Omental fat pad (tissue), 4 donors: ENCODE measurements around the gene TKT. TPM values are rescaled to one million over a fixed set of nuclear protein-coding genes. Genes with fewer than 3 reads are reported as not detected.

ENCODE experiments used
- ATAC-seq: fragments of 150-250 bp; one replicate; pipeline ENCODE4 v1.9.1; 2016; ENCODE audit warnings: mild to moderate bottlenecking, moderate library complexity; ENCODE audit not compliant: low FRiP score
- DNase-seq: peaks from one replicate; pipeline ENCODE4 v3.0.0-alpha.2; 2019; ENCODE audit warnings: low spot score
- total RNA-seq, 4 donors: library from RNA; depleted of rRNA; stranded (reverse); fragments of >200 nt; gene quantifications; one replicate each; pipeline ENCODE4 v1.1.0, GENCODE V29; 2016
- TF ChIP-seq, protein P1 (sequence below), 3 donors: fragments of 450-650 bp; IDR thresholded peaks; one replicate each; pipeline ENCODE4 v1.5.1; 2016 to 2017; ENCODE audit warnings: antibody characterized with exemption in 3 of 3, mild to moderate bottlenecking in 3 of 3, moderate library complexity in 2 of 3

Gene TKT
- total RNA-seq, 4 donors from 2014 or later, result 187 to 325 (median 254) TPM

DNA sequence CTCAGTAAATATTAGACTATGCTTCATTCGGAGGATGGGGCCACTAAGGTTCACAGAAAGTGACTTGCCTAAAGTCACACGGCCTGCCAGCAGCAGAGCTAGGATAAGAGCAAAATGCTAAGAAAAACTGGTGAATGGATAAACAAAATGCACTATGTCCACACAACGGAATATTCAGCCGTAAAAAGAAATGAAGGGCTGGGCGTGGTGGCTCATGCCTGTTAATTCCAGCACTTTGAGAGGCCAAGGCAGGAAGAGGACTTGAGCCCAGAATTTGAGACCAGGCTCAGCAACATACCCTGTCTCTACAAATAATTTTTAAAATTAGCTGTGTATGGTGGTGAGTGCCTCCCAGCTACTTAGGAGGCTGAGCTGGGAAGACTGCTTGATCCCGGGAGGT, 7.7 kb downstream of the TKT start:
- no peak for ATAC-seq
- DNase-seq, result no peak
- TF ChIP-seq, protein P1, sequence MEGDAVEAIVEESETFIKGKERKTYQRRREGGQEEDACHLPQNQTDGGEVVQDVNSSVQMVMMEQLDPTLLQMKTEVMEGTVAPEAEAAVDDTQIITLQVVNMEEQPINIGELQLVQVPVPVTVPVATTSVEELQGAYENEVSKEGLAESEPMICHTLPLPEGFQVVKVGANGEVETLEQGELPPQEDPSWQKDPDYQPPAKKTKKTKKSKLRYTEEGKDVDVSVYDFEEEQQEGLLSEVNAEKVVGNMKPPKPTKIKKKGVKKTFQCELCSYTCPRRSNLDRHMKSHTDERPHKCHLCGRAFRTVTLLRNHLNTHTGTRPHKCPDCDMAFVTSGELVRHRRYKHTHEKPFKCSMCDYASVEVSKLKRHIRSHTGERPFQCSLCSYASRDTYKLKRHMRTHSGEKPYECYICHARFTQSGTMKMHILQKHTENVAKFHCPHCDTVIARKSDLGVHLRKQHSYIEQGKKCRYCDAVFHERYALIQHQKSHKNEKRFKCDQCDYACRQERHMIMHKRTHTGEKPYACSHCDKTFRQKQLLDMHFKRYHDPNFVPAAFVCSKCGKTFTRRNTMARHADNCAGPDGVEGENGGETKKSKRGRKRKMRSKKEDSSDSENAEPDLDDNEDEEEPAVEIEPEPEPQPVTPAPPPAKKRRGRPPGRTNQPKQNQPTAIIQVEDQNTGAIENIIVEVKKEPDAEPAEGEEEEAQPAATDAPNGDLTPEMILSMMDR (IDR thresholded peaks at IDR 0.05), result no peak

DNA sequence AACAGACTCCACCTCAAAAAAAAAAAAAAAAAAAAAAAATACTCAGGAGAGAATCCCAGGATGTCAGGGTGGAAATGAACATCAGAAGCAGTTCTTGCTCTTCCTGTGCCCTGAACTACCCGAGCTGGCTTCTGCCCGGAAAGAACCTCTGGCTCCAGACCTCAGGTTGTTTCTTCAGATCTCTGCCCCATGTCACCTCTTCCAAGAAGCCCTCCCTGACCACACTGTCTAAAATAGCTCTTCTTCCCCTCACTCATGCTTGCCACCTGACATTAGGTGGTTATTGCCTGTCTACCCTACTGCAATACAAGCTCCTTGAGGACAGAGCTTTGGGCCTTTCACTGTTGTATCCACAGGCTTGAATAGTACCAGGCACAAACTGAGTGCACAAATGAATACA, 8.2 kb downstream of the TKT start:
- DNase-seq, result no peak
- TF ChIP-seq, protein P1 (IDR thresholded peaks at IDR 0.05), result no peak
- ATAC-seq, result no peak

- TF ChIP-seq, protein P1 (IDR thresholded peaks at IDR 0.05), result no peak
- no peak for DNase-seq
Observed at GRCh38 chr3:53244271-53244670, 11.6 kb downstream of the TKT start.

GRCh38 chr3:53243785-53244184, 12.0 kb downstream of the TKT start:
- TF ChIP-seq, protein P1 (IDR thresholded peaks at IDR 0.05), result no peak
- ATAC-seq, result no peak

More at GRCh38 chr3:53244271-53244670, 11.6 kb downstream of the TKT start:
- ATAC-seq, result no peak

DNA sequence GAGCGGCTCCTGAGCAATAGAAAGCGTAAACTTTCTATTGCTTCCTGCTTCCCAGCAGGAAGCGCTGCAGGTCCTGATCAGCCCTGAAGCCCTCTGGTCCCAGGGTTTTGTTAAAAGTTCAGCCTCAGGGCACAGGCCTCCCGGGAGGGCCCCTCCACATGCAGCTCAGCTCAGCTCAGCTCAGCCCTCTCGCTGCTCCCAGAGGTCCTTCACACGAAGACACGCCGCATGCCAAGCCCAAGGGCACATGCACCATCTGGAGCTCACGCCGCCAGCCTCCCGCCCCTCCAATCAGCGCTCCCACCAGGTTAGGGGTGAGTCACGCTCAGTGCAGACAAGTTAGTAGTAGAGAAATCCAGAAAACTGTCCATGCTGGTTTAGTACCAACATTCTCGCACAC, 12.7 kb downstream of the TKT start:
- TF ChIP-seq, protein P1 (IDR thresholded peaks at IDR 0.05), result no peak
- DNase-seq (no peak), ATAC-seq (no peak)

More at GRCh38 chr3:53243785-53244184, 12.0 kb downstream of the TKT start:
- no peak for DNase-seq

- ATAC-seq (no peak), DNase-seq (no peak)
- TF ChIP-seq, protein P1 (IDR thresholded peaks at IDR 0.05), result no peak
Observed at GRCh38 chr3:53242642-53243041, 13.2 kb downstream of the TKT start.

DNA sequence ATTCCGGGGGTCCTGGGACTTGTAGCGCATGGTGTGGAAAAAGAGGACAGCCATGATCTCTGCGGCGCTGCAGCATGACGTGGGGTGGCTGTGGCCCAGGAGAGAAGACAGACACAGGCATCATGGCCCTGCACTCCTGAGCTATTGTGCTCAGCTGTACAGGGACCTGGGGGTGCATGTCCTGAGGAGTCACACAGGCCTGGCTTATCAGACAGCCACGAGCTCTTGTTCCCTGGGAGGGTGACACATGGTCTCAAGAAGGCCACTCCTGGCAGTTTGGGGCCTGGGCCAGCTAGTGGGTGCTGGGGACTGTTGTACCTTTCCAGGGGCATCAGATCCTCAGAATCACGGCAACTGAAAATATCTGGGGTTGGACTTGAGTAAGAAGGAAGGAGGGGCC, 13.7 kb downstream of the TKT start:
- DNase-seq, result no peak

More for the DNA sequence above, 13.7 kb downstream of the TKT start:
- TF ChIP-seq, protein P1 (IDR thresholded peaks at IDR 0.05), result no peak
- no peak for ATAC-seq
